Keratinocyte (primary cell): ENCODE measurements around the gene VPS41.

Experiments
- EZH2 ChIP-seq: IDR thresholded peaks from one replicate; pipeline ENCODE4 v1.6.1; 2012; ENCODE audit warnings: inconsistent platforms, mild to moderate bottlenecking, low read length, moderate library complexity
- TF ChIP-seq, protein P1 (sequence below), 3 experiments: IDR thresholded peaks in 1 of 3; conservative IDR thresholded peaks in 1 of 3; optimal IDR thresholded peaks in 1 of 3; 2 replicates in 2 of 3; 3 replicates in 1 of 3; pipeline versions ENCODE3 to v1.5.1; 2011; ENCODE audit warnings: low read length in 3 of 3, mild to moderate bottlenecking in 3 of 3, moderate library complexity in 2 of 3, control low read depth in 1 of 3, inconsistent platforms in 1 of 3; ENCODE audit not compliant: insufficient read depth in 2 of 3; ENCODE audit errors: extremely low read depth in 1 of 3

DNA sequence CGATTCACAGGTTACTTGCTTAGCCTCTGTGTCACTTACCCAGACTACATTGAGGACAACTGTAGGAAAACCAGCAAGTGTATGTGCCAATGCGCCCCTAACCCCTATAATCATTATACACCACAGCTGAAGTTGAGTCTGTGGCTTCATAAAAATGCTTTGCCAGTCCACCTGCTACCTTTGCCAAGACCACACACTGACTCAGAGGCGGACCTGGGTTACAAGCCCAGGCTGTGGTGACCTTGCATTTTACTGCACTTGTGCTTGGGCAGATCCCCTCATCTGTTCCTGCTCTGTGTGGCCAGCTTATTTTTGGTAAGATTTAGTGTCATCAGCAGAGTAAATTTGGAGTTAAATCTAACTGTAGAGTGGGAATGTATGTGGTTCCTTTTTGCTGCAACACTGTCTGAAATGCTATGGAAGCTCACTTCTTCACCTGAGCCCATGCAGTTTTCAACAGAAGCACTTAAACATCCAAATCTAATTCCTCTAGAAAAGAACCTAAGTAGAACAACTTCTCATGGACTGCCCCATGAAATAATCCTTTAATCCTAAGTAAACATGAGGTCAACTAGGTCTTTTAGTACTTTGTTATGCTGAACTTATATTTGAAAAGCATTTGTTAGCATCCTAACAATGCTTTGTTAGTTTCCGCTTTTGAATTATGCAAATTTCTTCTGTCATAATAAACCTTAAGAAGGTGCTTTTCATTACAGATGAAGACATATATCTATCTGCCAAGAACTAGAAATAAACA, 181.6 kb downstream of the VPS41 start:
- TF ChIP-seq, protein P1, sequence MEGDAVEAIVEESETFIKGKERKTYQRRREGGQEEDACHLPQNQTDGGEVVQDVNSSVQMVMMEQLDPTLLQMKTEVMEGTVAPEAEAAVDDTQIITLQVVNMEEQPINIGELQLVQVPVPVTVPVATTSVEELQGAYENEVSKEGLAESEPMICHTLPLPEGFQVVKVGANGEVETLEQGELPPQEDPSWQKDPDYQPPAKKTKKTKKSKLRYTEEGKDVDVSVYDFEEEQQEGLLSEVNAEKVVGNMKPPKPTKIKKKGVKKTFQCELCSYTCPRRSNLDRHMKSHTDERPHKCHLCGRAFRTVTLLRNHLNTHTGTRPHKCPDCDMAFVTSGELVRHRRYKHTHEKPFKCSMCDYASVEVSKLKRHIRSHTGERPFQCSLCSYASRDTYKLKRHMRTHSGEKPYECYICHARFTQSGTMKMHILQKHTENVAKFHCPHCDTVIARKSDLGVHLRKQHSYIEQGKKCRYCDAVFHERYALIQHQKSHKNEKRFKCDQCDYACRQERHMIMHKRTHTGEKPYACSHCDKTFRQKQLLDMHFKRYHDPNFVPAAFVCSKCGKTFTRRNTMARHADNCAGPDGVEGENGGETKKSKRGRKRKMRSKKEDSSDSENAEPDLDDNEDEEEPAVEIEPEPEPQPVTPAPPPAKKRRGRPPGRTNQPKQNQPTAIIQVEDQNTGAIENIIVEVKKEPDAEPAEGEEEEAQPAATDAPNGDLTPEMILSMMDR (optimal IDR thresholded peaks at IDR 0.05 in 1 of 3, IDR thresholded peaks at IDR 0.05 in 1 of 3, conservative IDR thresholded peaks at IDR 0.05 in 1 of 3; ENCODE audit: extremely low read depth in 1 of 3, insufficient read depth in 2 of 3, low read length in 3 of 3): no peak
- no peak for TF ChIP-seq EZH2
